Cardiac muscle cell (in vitro differentiated cells and primary cell): ENCODE measurements around the gene RAP1B. TPM values are rescaled to one million over a fixed set of nuclear protein-coding genes. Genes with fewer than 3 reads are reported as not detected.

Source experiments
- DNase-seq, 2 donors: peaks; one replicate each; pipeline versions ENCODE4 v3.0.0 to v3.0.0-alpha.2; 2010 to 2017; ENCODE audit warnings: low read depth in 1 of 2, low spot score in 1 of 2
- H3K27ac ChIP-seq: fragments of 200-600 bp; sonication (generic); 2 replicates; pipeline ENCODE4 v1.5.1; 2016
- H3K27me3 ChIP-seq: fragments of 200-600 bp; sonication (generic); 2 replicates; pipeline ENCODE4 v1.6.0; 2016; ENCODE audit warnings: control low read depth
- H3K36me3 ChIP-seq: fragments of 200-600 bp; sonication (generic); 2 replicates; pipeline ENCODE4 v1.5.1; 2016; ENCODE audit warnings: control low read depth
- H3K4me1 ChIP-seq: fragments of 200-600 bp; sonication (generic); 2 replicates; pipeline ENCODE4 v1.8.1; 2017; ENCODE audit warnings: low read depth, mild to moderate bottlenecking, mixed run types
- H3K4me3 ChIP-seq: fragments of 200-600 bp; sonication (generic); 2 replicates; pipeline ENCODE4 v1.5.1; 2016; ENCODE audit warnings: mild to moderate bottlenecking
- H3K9me3 ChIP-seq: fragments of 200-600 bp; sonication (generic); 2 replicates; pipeline ENCODE4 v1.5.1; 2017; ENCODE audit warnings: low read depth, mild to moderate bottlenecking, control low read depth
- CTCF ChIP-seq: IDR thresholded peaks from 2 replicates; pipeline ENCODE4 v1.5.1; 2012; ENCODE audit warnings: low read depth, mild to moderate bottlenecking, low read length
- polyA plus RNA-seq: library from polyadenylated mRNA; unstranded; fragments of >200 nt; fragmentation: Nextera tagmentation; extraction: Ambion mirVana; gene quantifications from 2 replicates; pipeline ENCODE4 v1.2.1, GENCODE V29; 2016
- total RNA-seq: library from RNA; depleted of rRNA; stranded (reverse); fragments of >200 nt; gene quantifications from 2 replicates; pipeline ENCODE4 v1.2.3, GENCODE V29; 2016

RAP1B gene
- total and polyA plus RNA-seq, 2 experiments from 2014 or later, result 79.9 to 148 TPM

GRCh38 chr12:68572661-68573060 lies 38.0 kb upstream of the RAP1B start:
- Histone ChIP-seq H3K36me3 (no peaks in the 10 kb centered on the region), H3K4me3 (no peak overlapping the region), H3K27me3 (no peaks in the 10 kb centered on the region), H3K9me3 (no peaks in the 10 kb centered on the region), H3K27ac (no peak overlapping the region), H3K4me1 (no peaks in the 10 kb centered on the region)
- TF ChIP-seq CTCF, result no peak
- DNase-seq, result no peak

- H3K4me3 ChIP-seq, result no peak overlapping the region
- TF ChIP-seq CTCF, result no peak
- DNase-seq, result no peak
- H3K36me3 ChIP-seq, result no peaks in the 10 kb centered on the region
- H3K27me3 ChIP-seq, result no peaks in the 10 kb centered on the region
- H3K4me1 ChIP-seq, result no peaks in the 10 kb centered on the region
- no peaks in the 10 kb centered on the region for H3K9me3 ChIP-seq
- no peak overlapping the region for H3K27ac ChIP-seq
Observed at GRCh38 chr12:68573406-68573805, 37.3 kb upstream of the RAP1B start.

- H3K9me3 ChIP-seq, result no peaks in the 10 kb centered on the region
- no peak overlapping the region for H3K4me3 ChIP-seq
- H3K36me3 ChIP-seq, result no peaks in the 10 kb centered on the region
- no peaks in the 10 kb centered on the region for H3K4me1 ChIP-seq
- no peak overlapping the region for H3K27ac ChIP-seq
- no peaks in the 10 kb centered on the region for H3K27me3 ChIP-seq
- no peak for DNase-seq
- TF ChIP-seq CTCF, result no peak
Observed at GRCh38 chr12:68577949-68578348, 32.8 kb upstream of the RAP1B start.

GRCh38 chr12:68578765-68579164 lies 31.9 kb upstream of the RAP1B start:
- H3K36me3 ChIP-seq, result no peaks in the 10 kb centered on the region
- H3K4me1 ChIP-seq, result no peaks in the 10 kb centered on the region
- no peak for DNase-seq
- H3K4me3 ChIP-seq, result no peak overlapping the region
- H3K9me3 ChIP-seq, result no peaks in the 10 kb centered on the region
- TF ChIP-seq CTCF, result no peak
- H3K27ac ChIP-seq, result no peak overlapping the region
- no peaks in the 10 kb centered on the region for H3K27me3 ChIP-seq

GRCh38 chr12:68579254-68579653 lies 31.4 kb upstream of the RAP1B start:
- no peaks in the 10 kb centered on the region for H3K4me1 ChIP-seq
- H3K27ac ChIP-seq, result no peak overlapping the region
- H3K4me3 ChIP-seq, result no peak overlapping the region
- no peaks in the 10 kb centered on the region for H3K9me3 ChIP-seq
- no peak for TF ChIP-seq CTCF
- H3K27me3 ChIP-seq, result no peaks in the 10 kb centered on the region
- H3K36me3 ChIP-seq, result no peaks in the 10 kb centered on the region
- no peak for DNase-seq

GRCh38 chr12:68580911-68581310 lies 29.8 kb upstream of the RAP1B start:
- Histone ChIP-seq H3K4me1 (no peaks in the 10 kb centered on the region), H3K27me3 (no peaks in the 10 kb centered on the region), H3K4me3 (no peak overlapping the region), H3K9me3 (no peaks in the 10 kb centered on the region), H3K36me3 (no peaks in the 10 kb centered on the region), H3K27ac (no peak overlapping the region)
- DNase-seq, result no peak
- TF ChIP-seq CTCF, result no peak
